ENCODE results near the gene RANGAP1.

Gene RANGAP1

GRCh38 chr22:41215926-41216325 lies 70.1 kb downstream of the RANGAP1 start:
- H3K79me2 ChIP-seq (ENCODE audit: control insufficient read depth, insufficient read depth, low read length, unreplicated experiment) = no peaks in the 10 kb centered on the region
- H3K27me3 ChIP-seq (ENCODE audit: insufficient read depth, low read length) = no peaks in the 10 kb centered on the region
- no peak overlapping the region for H2AFZ ChIP-seq (ENCODE audit: low read length, unreplicated experiment)
- no peak overlapping the region for H3K27ac ChIP-seq (ENCODE audit: low read depth, low read length)
- H3K4me1 ChIP-seq (ENCODE audit: control insufficient read depth, insufficient read depth, low read length, unreplicated experiment) = no peaks in the 10 kb centered on the region
- no peak overlapping the region for H3K4me3 ChIP-seq (ENCODE audit: low read depth, low read length)
- H3K36me3 ChIP-seq (ENCODE audit: insufficient read depth, low read length) = peaks cover 15% of the 10 kb centered on the region

- H3K4me3 ChIP-seq (ENCODE audit: low read depth, low read length) = no peak overlapping the region
- no peak overlapping the region for H3K27ac ChIP-seq (ENCODE audit: low read depth, low read length)
- no peaks in the 10 kb centered on the region for H3K79me2 ChIP-seq (ENCODE audit: control insufficient read depth, insufficient read depth, low read length, unreplicated experiment)
- no peaks in the 10 kb centered on the region for H3K27me3 ChIP-seq (ENCODE audit: insufficient read depth, low read length)
- peaks cover 15% of the 10 kb centered on the region for H3K36me3 ChIP-seq (ENCODE audit: insufficient read depth, low read length)
- H2AFZ ChIP-seq (ENCODE audit: low read length, unreplicated experiment) = no peak overlapping the region
- no peaks in the 10 kb centered on the region for H3K4me1 ChIP-seq (ENCODE audit: control insufficient read depth, insufficient read depth, low read length, unreplicated experiment)
Measured at GRCh38 chr22:41215409-41215808, 70.6 kb downstream of the RANGAP1 start.

- Histone ChIP-seq H3K79me2 (ENCODE audit: control insufficient read depth, insufficient read depth, low read length, unreplicated experiment) (peaks cover 13% of the 10 kb centered on the region), H3K27me3 (ENCODE audit: insufficient read depth, low read length) (no peaks in the 10 kb centered on the region), H3K4me1 (ENCODE audit: control insufficient read depth, insufficient read depth, low read length, unreplicated experiment) (no peaks in the 10 kb centered on the region), H2AFZ (ENCODE audit: low read length, unreplicated experiment) (no peak overlapping the region), H3K27ac (ENCODE audit: low read depth, low read length) (no peak overlapping the region), H3K4me3 (ENCODE audit: low read depth, low read length) (no peak overlapping the region), H3K36me3 (ENCODE audit: insufficient read depth, low read length) (no peaks in the 10 kb centered on the region; the same call in 1 of the 2 replicates)
Measured at GRCh38 chr22:41206719-41207118, 79.3 kb downstream of the RANGAP1 start.

GRCh38 chr22:41204992-41205900 lies 80.7 kb downstream of the RANGAP1 start, which contains the start of gene L3MBTL2:
TSS of gene L3MBTL2 (plus strand) at chr22:41205312. CDS start at chr22:41205363, 51 bp downstream.
- Histone ChIP-seq H2AFZ (ENCODE audit: low read length, unreplicated experiment) (peak within 1 kb of the TSS; percentile 82), H3K4me1 (ENCODE audit: control insufficient read depth, insufficient read depth, low read length, unreplicated experiment) (no peaks in the 10 kb centered on the region), H3K27ac (ENCODE audit: low read depth, low read length) (peak within 1 kb of the TSS; percentile 49; the same call in 1 of the 2 replicates)

GRCh38 chr22:41204066-41204465 lies 81.9 kb downstream of the RANGAP1 start:
- Histone ChIP-seq H3K4me3 (ENCODE audit: low read depth, low read length) (no peak overlapping the region), H3K4me1 (ENCODE audit: control insufficient read depth, insufficient read depth, low read length, unreplicated experiment) (no peaks in the 10 kb centered on the region), H3K79me2 (ENCODE audit: control insufficient read depth, insufficient read depth, low read length, unreplicated experiment) (peaks cover 13% of the 10 kb centered on the region), H2AFZ (ENCODE audit: low read length, unreplicated experiment) (no peak overlapping the region), H3K36me3 (ENCODE audit: insufficient read depth, low read length) (no peaks in the 10 kb centered on the region), H3K27ac (ENCODE audit: low read depth, low read length) (no peak overlapping the region), H3K27me3 (ENCODE audit: insufficient read depth, low read length) (no peaks in the 10 kb centered on the region)

More at GRCh38 chr22:41204992-41205900, 80.7 kb downstream of the RANGAP1 start, which contains the start of gene L3MBTL2:
- Histone ChIP-seq H3K79me2 (ENCODE audit: control insufficient read depth, insufficient read depth, low read length, unreplicated experiment) (peaks cover 13% of the 10 kb centered on the region), H3K27me3 (ENCODE audit: insufficient read depth, low read length) (no peaks in the 10 kb centered on the region), H3K4me3 (ENCODE audit: low read depth, low read length) (peak within 1 kb of the TSS; percentile 95), H3K36me3 (ENCODE audit: insufficient read depth, low read length) (no peaks in the 10 kb centered on the region; the same call in 1 of the 2 replicates)

- no peak overlapping the region for H2AFZ ChIP-seq (ENCODE audit: low read length, unreplicated experiment)
- no peaks in the 10 kb centered on the region for H3K27me3 ChIP-seq (ENCODE audit: insufficient read depth, low read length)
- no peaks in the 10 kb centered on the region for H3K4me1 ChIP-seq (ENCODE audit: control insufficient read depth, insufficient read depth, low read length, unreplicated experiment)
- H3K4me3 ChIP-seq (ENCODE audit: low read depth, low read length) = no peak overlapping the region
- no peaks in the 10 kb centered on the region for H3K36me3 ChIP-seq (ENCODE audit: insufficient read depth, low read length)
- H3K79me2 ChIP-seq (ENCODE audit: control insufficient read depth, insufficient read depth, low read length, unreplicated experiment) = peaks cover 13% of the 10 kb centered on the region
- H3K27ac ChIP-seq (ENCODE audit: low read depth, low read length) = no peak overlapping the region
Measured at GRCh38 chr22:41203118-41203517, 82.9 kb downstream of the RANGAP1 start.

GRCh38 chr22:41201141-41201540 lies 84.8 kb downstream of the RANGAP1 start:
- Histone ChIP-seq H3K27me3 (ENCODE audit: insufficient read depth, low read length) (no peaks in the 10 kb centered on the region), H3K79me2 (ENCODE audit: control insufficient read depth, insufficient read depth, low read length, unreplicated experiment) (peaks cover 9% of the 10 kb centered on the region), H3K36me3 (ENCODE audit: insufficient read depth, low read length) (no peaks in the 10 kb centered on the region), H3K27ac (ENCODE audit: low read depth, low read length) (no peak overlapping the region), H3K4me1 (ENCODE audit: control insufficient read depth, insufficient read depth, low read length, unreplicated experiment) (no peaks in the 10 kb centered on the region), H2AFZ (ENCODE audit: low read length, unreplicated experiment) (no peak overlapping the region), H3K4me3 (ENCODE audit: low read depth, low read length) (no peak overlapping the region)

- Histone ChIP-seq H3K79me2 (ENCODE audit: control insufficient read depth, insufficient read depth, low read length, unreplicated experiment) (no peaks in the 10 kb centered on the region), H3K36me3 (ENCODE audit: insufficient read depth, low read length) (no peaks in the 10 kb centered on the region), H3K4me1 (ENCODE audit: control insufficient read depth, insufficient read depth, low read length, unreplicated experiment) (no peaks in the 10 kb centered on the region), H2AFZ (ENCODE audit: low read length, unreplicated experiment) (peak overlapping the region; percentile 81), H3K4me3 (ENCODE audit: low read depth, low read length) (peak overlapping the region; percentile 89), H3K27ac (ENCODE audit: low read depth, low read length) (no peak overlapping the region), H3K27me3 (ENCODE audit: insufficient read depth, low read length) (no peaks in the 10 kb centered on the region)
Measured at GRCh38 chr22:41198027-41198580, 87.9 kb downstream of the RANGAP1 start.

- Histone ChIP-seq H3K4me1 (ENCODE audit: control insufficient read depth, insufficient read depth, low read length, unreplicated experiment) (no peaks in the 10 kb centered on the region), H3K27ac (ENCODE audit: low read depth, low read length) (no peak overlapping the region), H3K27me3 (ENCODE audit: insufficient read depth, low read length) (no peaks in the 10 kb centered on the region), H3K4me3 (ENCODE audit: low read depth, low read length) (peak overlapping the region; percentile 89), H3K79me2 (ENCODE audit: control insufficient read depth, insufficient read depth, low read length, unreplicated experiment) (no peaks in the 10 kb centered on the region), H2AFZ (ENCODE audit: low read length, unreplicated experiment) (peak overlapping the region; percentile 81), H3K36me3 (ENCODE audit: insufficient read depth, low read length) (no peaks in the 10 kb centered on the region)
Measured at GRCh38 chr22:41197038-41197972, 88.7 kb downstream of the RANGAP1 start.

Measured in ACC112 (cell line).